ENCODE data around the gene CREM.
"Not testable (repeated sequence)": the region's sequence is repeated elsewhere in the genome, so short reads cannot be mapped to it uniquely, and the experiment has no call there.

Gene CREM

GRCh38 chr10:35126530-35127288 is at the start of gene CREM:
CREM (plus strand) TSS chr10:35126846; CDS start chr10:35137836, 10,990 bp downstream.
- DNase-seq, result peak; percentile 93

- DNase-seq, result no peak
Observed at GRCh38 chr10:35079265-35079664, 47.4 kb upstream of the CREM start.

- no peak for DNase-seq
Observed at GRCh38 chr10:35079763-35080162, 46.9 kb upstream of the CREM start.

GRCh38 chr10:35080261-35080660 is 46.4 kb upstream of the CREM start:
- not testable (repeated sequence) for DNase-seq

GRCh38 chr10:35083242-35083641 is 43.4 kb upstream of the CREM start:
- DNase-seq, result no peak

- DNase-seq, result peak; percentile 17
Observed at GRCh38 chr10:35089611-35090161, 37.0 kb upstream of the CREM start.

GRCh38 chr10:35090162-35090954 is 36.3 kb upstream of the CREM start, which contains the start of gene CUL2:
CUL2 (minus strand) TSS chr10:35090341; CDS start chr10:35071317, 19,024 bp downstream.
- DNase-seq, result peak; percentile 87

- no peak for DNase-seq
Observed at GRCh38 chr10:35091994-35092790, 34.5 kb upstream of the CREM start.

GRCh38 chr10:35092851-35093250 is 33.8 kb upstream of the CREM start:
- DNase-seq, result peak; percentile 55

GRCh38 chr10:35096312-35096711 is 30.3 kb upstream of the CREM start:
- DNase-seq, result no peak

GRCh38 chr10:35097510-35097909 is 29.1 kb upstream of the CREM start:
- DNase-seq, result no peak

- no peak for DNase-seq
Observed at GRCh38 chr10:35103882-35104281, 22.8 kb upstream of the CREM start.

GRCh38 chr10:35112571-35112970 is 14.1 kb upstream of the CREM start:
- DNase-seq, result no peak

GRCh38 chr10:35119378-35119777 is 7.3 kb upstream of the CREM start:
- no peak for DNase-seq

GRCh38 chr10:35124540-35124939 is 2.1 kb upstream of the CREM start:
- DNase-seq, result no peak

- no peak for DNase-seq
Observed at GRCh38 chr10:35126062-35126529, 550 bp upstream of the CREM start.

- peak; percentile 31 for DNase-seq
Observed at GRCh38 chr10:35127289-35127891, 744 bp downstream of the CREM start.

- no peak for DNase-seq
Observed at GRCh38 chr10:35129185-35129674, 2.6 kb downstream of the CREM start.

- no peak for DNase-seq
Observed at GRCh38 chr10:35130663-35131062, 4.0 kb downstream of the CREM start.

GRCh38 chr10:35132727-35133126 is 6.1 kb downstream of the CREM start:
- DNase-seq, result no peak

GRCh38 chr10:35133586-35133985 is 6.9 kb downstream of the CREM start:
- no peak for DNase-seq

- DNase-seq, result peak; percentile 22
Observed at GRCh38 chr10:35135861-35136260, 9.2 kb downstream of the CREM start.

Measured in MV-4-11 (cell line).